ENCODE data around the gene WAS. TPM values are rescaled to one million over a fixed set of nuclear protein-coding genes. Genes with fewer than 3 reads are reported as not detected.

WAS gene
- total RNA-seq, 2 donors from 2014 or later, result 8.5 to 9.1 TPM

- ATAC-seq (ENCODE audit: insufficient number of reproducible peaks, low FRiP score, low read depth) (no peak), DNase-seq (ENCODE audit: low spot score) (no peak)
- TF ChIP-seq, protein P1, sequence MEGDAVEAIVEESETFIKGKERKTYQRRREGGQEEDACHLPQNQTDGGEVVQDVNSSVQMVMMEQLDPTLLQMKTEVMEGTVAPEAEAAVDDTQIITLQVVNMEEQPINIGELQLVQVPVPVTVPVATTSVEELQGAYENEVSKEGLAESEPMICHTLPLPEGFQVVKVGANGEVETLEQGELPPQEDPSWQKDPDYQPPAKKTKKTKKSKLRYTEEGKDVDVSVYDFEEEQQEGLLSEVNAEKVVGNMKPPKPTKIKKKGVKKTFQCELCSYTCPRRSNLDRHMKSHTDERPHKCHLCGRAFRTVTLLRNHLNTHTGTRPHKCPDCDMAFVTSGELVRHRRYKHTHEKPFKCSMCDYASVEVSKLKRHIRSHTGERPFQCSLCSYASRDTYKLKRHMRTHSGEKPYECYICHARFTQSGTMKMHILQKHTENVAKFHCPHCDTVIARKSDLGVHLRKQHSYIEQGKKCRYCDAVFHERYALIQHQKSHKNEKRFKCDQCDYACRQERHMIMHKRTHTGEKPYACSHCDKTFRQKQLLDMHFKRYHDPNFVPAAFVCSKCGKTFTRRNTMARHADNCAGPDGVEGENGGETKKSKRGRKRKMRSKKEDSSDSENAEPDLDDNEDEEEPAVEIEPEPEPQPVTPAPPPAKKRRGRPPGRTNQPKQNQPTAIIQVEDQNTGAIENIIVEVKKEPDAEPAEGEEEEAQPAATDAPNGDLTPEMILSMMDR (IDR thresholded peaks at IDR 0.05), result no peak
- H3K4me3 ChIP-seq, result peak overlapping the region; percentile 71
- H3K36me3 ChIP-seq, result peaks cover 1% of the 10 kb centered on the region
- H3K27ac ChIP-seq, result peak overlapping the region; percentile 88 to 93
- H3K27me3 ChIP-seq (replicated peaks; ENCODE audit: insufficient read depth), result no peaks in the 10 kb centered on the region
- H3K4me1 ChIP-seq (ENCODE audit: control insufficient read depth in 1 of 2, low read depth in 2 of 2), result peaks cover 0 to 14% of the 10 kb centered on the region in 2 donors
- no peaks in the 10 kb centered on the region for H3K9me3 ChIP-seq
These were observed 11.9 kb downstream of the WAS start for GRCh38 chrX:48695534-48695896.

- DNase-seq (ENCODE audit: low spot score), result no peak
- TF ChIP-seq, protein P1 (IDR thresholded peaks at IDR 0.05), result no peak
- no peak for ATAC-seq (ENCODE audit: insufficient number of reproducible peaks, low FRiP score, low read depth)
- Histone ChIP-seq H3K4me1 (ENCODE audit: control insufficient read depth in 1 of 2, low read depth in 2 of 2) (peaks cover 0 to 14% of the 10 kb centered on the region in 2 donors), H3K36me3 (peaks cover 5% of the 10 kb centered on the region), H3K27me3 (replicated peaks; ENCODE audit: insufficient read depth) (no peaks in the 10 kb centered on the region), H3K4me3 (peak overlapping the region; percentile 71), H3K27ac (peak overlapping the region; percentile 88 to 93), H3K9me3 (no peaks in the 10 kb centered on the region)
These were observed 12.3 kb downstream of the WAS start for GRCh38 chrX:48695925-48696300.

DNA sequence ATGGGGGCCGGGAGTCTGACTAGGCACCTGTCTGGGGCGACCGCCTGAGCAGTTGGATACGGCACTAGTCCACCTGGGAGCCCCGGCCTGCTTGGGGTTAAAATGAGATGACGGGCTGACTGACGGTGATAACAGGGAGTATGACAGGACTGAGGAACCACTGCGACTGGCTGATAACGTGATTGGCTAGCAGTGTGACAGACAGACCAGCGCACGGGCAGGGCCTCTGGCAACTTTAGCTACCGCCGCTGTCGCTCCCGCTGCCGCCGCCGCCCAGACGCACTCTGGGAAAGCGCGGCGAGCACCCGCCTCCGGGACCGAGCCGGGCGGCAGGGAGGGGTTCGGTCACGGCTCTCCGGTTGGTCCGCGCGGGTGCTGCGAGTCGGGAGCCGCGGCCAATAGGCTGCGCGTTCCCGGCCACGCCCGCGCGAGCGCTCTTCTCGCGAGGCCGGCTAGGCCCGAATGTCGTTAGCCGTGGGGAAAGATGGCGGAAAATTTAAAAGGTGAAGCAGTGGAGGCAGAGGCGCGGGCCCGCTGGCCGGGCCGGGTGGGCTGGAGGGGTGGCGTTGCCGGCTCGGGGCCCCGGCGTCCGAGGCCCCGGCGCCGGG is 12.8 kb downstream of the WAS start, which contains the start of gene SUV39H1:
Gene SUV39H1 (plus strand): TSS at position 434 of the 608 bp plus-strand sequence. CDS start 51 bp downstream, at position 485.
- TF ChIP-seq, protein P1 (IDR thresholded peaks at IDR 0.05), result no peak
- ATAC-seq (ENCODE audit: insufficient number of reproducible peaks, low FRiP score, low read depth) (peak; percentile 83), DNase-seq (ENCODE audit: low spot score) (peak; percentile 28)
- Histone ChIP-seq H3K36me3 (peaks cover 6% of the 10 kb centered on the region), H3K27me3 (replicated peaks; ENCODE audit: insufficient read depth) (no peaks in the 10 kb centered on the region), H3K9me3 (no peaks in the 10 kb centered on the region), H3K27ac (peak within 1 kb of the TSS; percentile 88 to 93), H3K4me3 (peak within 1 kb of the TSS; percentile 71), H3K4me1 (ENCODE audit: control insufficient read depth in 1 of 2, low read depth in 2 of 2) (peaks cover 0 to 14% of the 10 kb centered on the region in 2 donors)

DNA sequence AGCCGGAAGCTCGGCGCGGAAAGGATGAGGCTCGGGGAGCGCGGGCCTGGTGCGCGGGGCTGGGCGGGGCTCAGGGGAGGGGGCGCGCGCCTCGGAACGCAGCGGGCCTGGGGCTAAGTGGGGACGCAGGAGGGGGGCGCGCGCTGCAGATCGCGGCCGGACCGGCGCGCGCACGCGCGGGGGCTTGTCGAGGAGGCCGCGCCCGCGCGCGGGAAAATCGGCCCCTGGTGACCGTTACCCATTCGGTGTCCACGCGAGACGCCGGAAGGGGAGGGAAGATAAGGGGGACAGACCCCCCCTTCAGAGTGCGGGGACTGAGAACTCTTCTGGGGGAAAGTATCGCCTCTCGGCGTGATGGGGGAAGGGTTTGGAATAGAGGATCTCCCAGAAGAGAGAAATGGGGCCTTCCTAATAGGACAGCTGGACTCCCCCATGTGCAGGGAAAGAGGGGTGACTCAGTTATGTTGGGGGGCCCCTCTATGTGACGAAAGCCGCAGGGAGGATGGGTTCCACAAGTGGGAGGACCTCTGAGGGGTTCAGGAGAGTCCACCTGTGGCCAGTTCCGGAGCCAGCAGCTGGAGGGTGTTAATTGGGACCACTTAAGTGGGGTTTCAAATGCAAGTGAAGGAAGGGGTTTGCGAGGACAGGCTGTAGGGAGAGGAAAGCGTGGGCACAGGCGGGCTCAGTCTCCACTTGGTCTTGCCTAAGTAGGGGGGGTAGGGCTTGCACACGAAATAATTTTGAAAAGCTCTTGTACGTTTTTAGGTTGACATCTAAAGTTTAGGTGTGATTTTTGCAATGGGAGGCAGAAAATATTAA is 13.5 kb downstream of the WAS start:
- no peaks in the 10 kb centered on the region for H3K27me3 ChIP-seq (replicated peaks; ENCODE audit: insufficient read depth)
- no peaks in the 10 kb centered on the region for H3K9me3 ChIP-seq
- H3K27ac ChIP-seq, result peak overlapping the region; percentile 71 to 88
- DNase-seq (ENCODE audit: low spot score), result no peak
- ATAC-seq (ENCODE audit: insufficient number of reproducible peaks, low FRiP score, low read depth), result no peak
- peaks cover 6% of the 10 kb centered on the region for H3K36me3 ChIP-seq
- peak overlapping the region; percentile 71 for H3K4me3 ChIP-seq
- H3K4me1 ChIP-seq (ENCODE audit: control insufficient read depth in 1 of 2, low read depth in 2 of 2), result peaks cover 0 to 14% of the 10 kb centered on the region in 2 donors
- TF ChIP-seq, protein P1 (IDR thresholded peaks at IDR 0.05), result no peak

- no peak for DNase-seq (ENCODE audit: low spot score)
- H3K36me3 ChIP-seq, result peaks cover 6% of the 10 kb centered on the region
- no peak for ATAC-seq (ENCODE audit: insufficient number of reproducible peaks, low FRiP score, low read depth)
These were observed 14.7 kb downstream of the WAS start for GRCh38 chrX:48698306-48698705.

More at GRCh38 chrX:48698306-48698705, 14.7 kb downstream of the WAS start:
- Histone ChIP-seq H3K27me3 (replicated peaks; ENCODE audit: insufficient read depth) (no peaks in the 10 kb centered on the region), H3K4me1 (ENCODE audit: control insufficient read depth in 1 of 2, low read depth in 2 of 2) (peaks cover 0 to 14% of the 10 kb centered on the region in 2 donors), H3K9me3 (no peaks in the 10 kb centered on the region), H3K27ac (no peak overlapping the region), H3K4me3 (no peak overlapping the region)
- TF ChIP-seq, protein P1 (IDR thresholded peaks at IDR 0.05), result no peak
